Astrocyte (in vitro differentiated cells and primary cell): Measurements from ENCODE around the gene ANAPC10. TPM values are rescaled to one million over a fixed set of nuclear protein-coding genes. Genes with fewer than 3 reads are reported as not detected.
A peak's percentile ranks its signal among the peaks of the same experiment; 100 is the strongest.

Source experiments
- DNase-seq: peaks from one replicate; pipeline ENCODE4 v3.0.0-alpha.2; 2010; ENCODE audit warnings: low read depth
- FAIRE-seq: peaks from 2 replicates; lab custom pipeline; 2011; peaks lifted over from hg19 to GRCh38; lab: Jason Lieb, UNC
- H2AFZ ChIP-seq: 2 replicates; pipeline ENCODE4 v1.6.0; 2012; ENCODE audit warnings: low read depth, low read length, inconsistent platforms
- H3K27ac ChIP-seq: 2 replicates; pipeline ENCODE4 v1.5.1; 2011; ENCODE audit warnings: low read depth, low read length, inconsistent platforms
- H3K27me3 ChIP-seq: 2 replicates; pipeline ENCODE4 v1.6.0; 2011; ENCODE audit warnings: low read length, inconsistent platforms; ENCODE audit not compliant: insufficient read depth
- H3K36me3 ChIP-seq: 2 replicates; pipeline ENCODE4 v1.5.1; 2011; ENCODE audit warnings: low read length, inconsistent platforms; ENCODE audit not compliant: insufficient read depth
- H3K4me1 ChIP-seq: 2 replicates; pipeline ENCODE4 v1.5.1; 2011; ENCODE audit warnings: low read length, inconsistent platforms; ENCODE audit not compliant: insufficient read depth
- H3K4me2 ChIP-seq: 2 replicates; pipeline ENCODE4 v1.6.0; 2012; ENCODE audit warnings: low read length, inconsistent platforms
- H3K4me3 ChIP-seq: 2 replicates; pipeline ENCODE4 v1.5.1; 2011; ENCODE audit warnings: low read depth, mild to moderate bottlenecking, low read length, inconsistent platforms; ENCODE audit not compliant: insufficient read depth
- H3K79me2 ChIP-seq: 2 replicates; pipeline ENCODE4 v1.6.0; 2012; ENCODE audit warnings: mild to moderate bottlenecking, low read length, inconsistent platforms; ENCODE audit not compliant: insufficient read depth
- H3K9ac ChIP-seq: 2 replicates; pipeline ENCODE4 v1.6.0; 2012; ENCODE audit warnings: mild to moderate bottlenecking, low read length, inconsistent platforms
- H3K9me3 ChIP-seq: 2 replicates; pipeline ENCODE4 v1.5.1; 2012; ENCODE audit warnings: low read depth, mild to moderate bottlenecking, low read length, inconsistent platforms; ENCODE audit not compliant: insufficient read depth
- H4K20me1 ChIP-seq: 2 replicates; pipeline ENCODE4 v1.6.0; 2012; ENCODE audit warnings: low read length, inconsistent platforms; ENCODE audit not compliant: insufficient read depth
- H3K27ac Mint-ChIP-seq: one replicate; pipeline ENCODE4 v1.8.0; 2021; ENCODE audit warnings: mild to moderate bottlenecking, mixed read lengths; ENCODE audit not compliant: unreplicated experiment
- H3K27me3 Mint-ChIP-seq: one replicate; pipeline ENCODE4 v1.8.0; 2021; ENCODE audit warnings: low read depth, mixed read lengths; ENCODE audit not compliant: unreplicated experiment
- H3K36me3 Mint-ChIP-seq: one replicate; pipeline ENCODE4 v1.8.0; 2021; ENCODE audit warnings: low read depth, mixed read lengths; ENCODE audit not compliant: unreplicated experiment
- H3K4me1 Mint-ChIP-seq: one replicate; pipeline ENCODE4 v1.8.0; 2021; ENCODE audit warnings: low read depth, mixed read lengths; ENCODE audit not compliant: unreplicated experiment
- H3K4me3 Mint-ChIP-seq: one replicate; pipeline ENCODE4 v1.8.0; 2021; ENCODE audit warnings: mild to moderate bottlenecking, moderate library complexity, mixed read lengths; ENCODE audit not compliant: unreplicated experiment
- H3K9me3 Mint-ChIP-seq: one replicate; pipeline ENCODE4 v1.8.0; 2021; ENCODE audit warnings: mild to moderate bottlenecking, mixed read lengths; ENCODE audit not compliant: unreplicated experiment
- CTCF ChIP-seq: IDR thresholded peaks from 2 replicates; pipeline ENCODE4 v1.5.1; 2011; ENCODE audit warnings: low read depth, mild to moderate bottlenecking, inconsistent platforms, low read length, moderate library complexity; ENCODE audit not compliant: insufficient read depth
- EZH2 ChIP-seq: IDR thresholded peaks from 2 replicates; pipeline ENCODE4 v1.6.1; 2012; ENCODE audit warnings: mild to moderate bottlenecking, low read length, inconsistent platforms; ENCODE audit not compliant: insufficient read depth
- total RNA-seq: library from RNA; stranded (reverse); gene quantifications from 2 replicates; pipeline ENCODE4 v1.2.1, GENCODE V29; 2021

Gene ANAPC10
- total RNA-seq, 1 donor from 2014 or later = 19.5 TPM

- H3K27me3 ChIP-seq = no peaks in the 10 kb centered on the region
Observed at GRCh38 chr4:144969821-144970220, 128.2 kb downstream of the ANAPC10 start.

DNA sequence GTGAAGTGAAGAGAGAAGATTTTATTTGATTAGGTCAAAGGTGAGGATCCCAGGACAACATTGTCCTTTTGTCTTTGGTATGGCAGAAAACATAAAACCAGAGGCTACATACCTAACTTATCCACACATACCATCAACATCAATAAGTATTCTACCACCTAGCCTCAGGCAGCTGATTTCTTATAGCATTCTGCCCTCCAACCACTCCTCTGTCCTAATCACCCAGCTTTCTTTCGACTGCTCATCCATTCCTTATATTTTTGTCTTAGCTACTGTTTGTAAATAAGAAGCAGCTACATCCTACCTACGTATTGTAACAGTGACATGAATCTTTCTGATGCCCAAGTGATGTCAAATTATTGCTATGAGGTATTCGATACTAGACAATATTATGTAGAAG is 129.4 kb downstream of the ANAPC10 start:
- Mint-ChIP-seq H3K4me1 (peaks cover 1% of the 10 kb centered on the region), H3K36me3 (no peaks in the 10 kb centered on the region), H3K4me3 (no peak overlapping the region), H3K27me3 (no peaks in the 10 kb centered on the region), H3K9me3 (peaks cover 3% of the 10 kb centered on the region), H3K27ac (no peak overlapping the region)
- no peak overlapping the region for H2AFZ ChIP-seq
- H3K4me1 ChIP-seq = no peaks in the 10 kb centered on the region
- H3K4me2 ChIP-seq = no peak overlapping the region
- TF ChIP-seq CTCF = no peak
- TF ChIP-seq EZH2 = no peak
- no peak overlapping the region for H3K9ac ChIP-seq
- DNase-seq = no peak
- no peaks in the 10 kb centered on the region for H3K36me3 ChIP-seq
- H3K79me2 ChIP-seq = no peaks in the 10 kb centered on the region
- H4K20me1 ChIP-seq = no peaks in the 10 kb centered on the region
- no peaks in the 10 kb centered on the region for H3K9me3 ChIP-seq
- peak; percentile 34 for FAIRE-seq
- no peak overlapping the region for H3K27ac ChIP-seq
- no peaks in the 10 kb centered on the region for H3K27me3 ChIP-seq
- no peak overlapping the region for H3K4me3 ChIP-seq

More at GRCh38 chr4:144969821-144970220, 128.2 kb downstream of the ANAPC10 start:
- no peak overlapping the region for H2AFZ ChIP-seq
- H3K27me3 Mint-ChIP-seq = no peaks in the 10 kb centered on the region
- H3K4me1 Mint-ChIP-seq = peaks cover 1% of the 10 kb centered on the region
- DNase-seq (no peak), FAIRE-seq (no peak)
- H4K20me1 ChIP-seq = no peaks in the 10 kb centered on the region
- H3K4me3 ChIP-seq = no peak overlapping the region
- no peak overlapping the region for H3K27ac ChIP-seq
- H3K36me3 Mint-ChIP-seq = no peaks in the 10 kb centered on the region
- H3K9ac ChIP-seq = no peak overlapping the region
- no peaks in the 10 kb centered on the region for H3K9me3 ChIP-seq
- no peak for TF ChIP-seq CTCF
- no peak for TF ChIP-seq EZH2
- H3K4me3 Mint-ChIP-seq = no peak overlapping the region
- no peaks in the 10 kb centered on the region for H3K4me1 ChIP-seq
- peaks cover 3% of the 10 kb centered on the region for H3K9me3 Mint-ChIP-seq
- H3K4me2 ChIP-seq = no peak overlapping the region
- H3K27ac Mint-ChIP-seq = no peak overlapping the region
- no peaks in the 10 kb centered on the region for H3K79me2 ChIP-seq
- no peaks in the 10 kb centered on the region for H3K36me3 ChIP-seq

- TF ChIP-seq CTCF (no peak), EZH2 (no peak)
- H3K4me2 ChIP-seq = no peak overlapping the region
- FAIRE-seq = no peak
- H3K27ac ChIP-seq = no peak overlapping the region
- Mint-ChIP-seq H3K9me3 (peaks cover 3% of the 10 kb centered on the region), H3K27me3 (no peaks in the 10 kb centered on the region), H3K27ac (no peak overlapping the region), H3K4me1 (peaks cover 1% of the 10 kb centered on the region), H3K4me3 (no peak overlapping the region), H3K36me3 (no peaks in the 10 kb centered on the region)
- no peak for DNase-seq
- H3K9me3 ChIP-seq = no peaks in the 10 kb centered on the region
- H3K4me3 ChIP-seq = no peak overlapping the region
- no peaks in the 10 kb centered on the region for H3K79me2 ChIP-seq
- no peaks in the 10 kb centered on the region for H3K4me1 ChIP-seq
- H2AFZ ChIP-seq = no peak overlapping the region
- no peak overlapping the region for H3K9ac ChIP-seq
- H4K20me1 ChIP-seq = no peaks in the 10 kb centered on the region
- H3K36me3 ChIP-seq = no peaks in the 10 kb centered on the region
- no peaks in the 10 kb centered on the region for H3K27me3 ChIP-seq
Observed at GRCh38 chr4:144967161-144967560, 130.8 kb downstream of the ANAPC10 start.
